ENCODE measurements around the gene RAP1A.

Gene RAP1A

DNA sequence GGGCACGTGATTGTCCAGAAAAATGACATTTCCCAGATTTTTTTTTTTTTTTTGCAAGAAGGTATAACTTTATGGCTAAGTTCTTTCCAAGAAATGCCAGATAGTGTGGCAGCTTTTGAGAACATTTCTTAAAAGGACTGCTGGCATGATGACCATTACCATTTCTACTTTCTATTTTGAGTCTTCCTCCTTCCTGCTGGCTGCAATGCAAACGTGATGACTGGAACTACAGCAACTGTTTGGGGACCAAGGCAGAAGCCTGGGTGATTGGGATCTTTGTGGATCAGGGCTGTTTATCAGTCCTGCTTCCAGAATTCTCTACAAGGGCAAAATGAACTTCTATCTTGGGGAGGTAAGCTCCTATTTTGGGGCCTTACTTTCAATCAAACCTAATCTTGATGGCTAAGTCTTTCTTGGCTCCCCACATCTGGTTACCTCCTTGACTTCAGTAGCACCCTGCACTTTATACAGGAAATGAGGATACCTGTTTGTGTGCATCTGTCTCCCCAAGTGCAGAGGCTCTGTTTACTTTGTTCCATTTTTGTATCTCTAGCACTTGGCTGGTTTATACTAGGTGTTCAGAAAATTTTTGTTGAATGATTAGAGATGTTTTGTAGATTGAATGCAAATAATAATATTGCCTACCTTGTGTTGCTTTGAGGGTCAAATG, 132.5 kb downstream of the RAP1A start:
- ChIA-PET CTCF (interaction anchor here (0.6 to 0.8 kb wide), 2 partner anchors 18 to 37 kb away, joined by 5 read pairs; no protein-coding TSS in a partner anchor), POLR2A (ENCODE audit: low non-redundant PET) (interaction anchor here (0.6 kb wide), 1 partner anchor 54 kb away, joined by 3 read pairs; no protein-coding TSS in a partner anchor)
- no peak overlapping the region for H3K27ac ChIP-seq
- DNase-seq (ENCODE audit: low spot score) = no peak
- TF ChIP-seq CTCF (conservative IDR thresholded peaks at IDR 0.05; ENCODE audit: low read depth) = no peak

GRCh38 chr1:111754984-111755330, 135.4 kb downstream of the RAP1A start:
- TF ChIP-seq CTCF (conservative IDR thresholded peaks at IDR 0.05; ENCODE audit: low read depth) = no peak
- ChIA-PET POLR2A (ENCODE audit: low non-redundant PET) (no interaction called here), CTCF (interaction anchor here (0.6 to 1.0 kb wide), 4 partner anchors 9 to 65 kb away, joined by 3 to 4 read pairs (median 3); no protein-coding TSS in a partner anchor)
- H3K27ac ChIP-seq = peak overlapping the region; percentile 96
- DNase-seq (ENCODE audit: low spot score) = peak; percentile 57

DNA sequence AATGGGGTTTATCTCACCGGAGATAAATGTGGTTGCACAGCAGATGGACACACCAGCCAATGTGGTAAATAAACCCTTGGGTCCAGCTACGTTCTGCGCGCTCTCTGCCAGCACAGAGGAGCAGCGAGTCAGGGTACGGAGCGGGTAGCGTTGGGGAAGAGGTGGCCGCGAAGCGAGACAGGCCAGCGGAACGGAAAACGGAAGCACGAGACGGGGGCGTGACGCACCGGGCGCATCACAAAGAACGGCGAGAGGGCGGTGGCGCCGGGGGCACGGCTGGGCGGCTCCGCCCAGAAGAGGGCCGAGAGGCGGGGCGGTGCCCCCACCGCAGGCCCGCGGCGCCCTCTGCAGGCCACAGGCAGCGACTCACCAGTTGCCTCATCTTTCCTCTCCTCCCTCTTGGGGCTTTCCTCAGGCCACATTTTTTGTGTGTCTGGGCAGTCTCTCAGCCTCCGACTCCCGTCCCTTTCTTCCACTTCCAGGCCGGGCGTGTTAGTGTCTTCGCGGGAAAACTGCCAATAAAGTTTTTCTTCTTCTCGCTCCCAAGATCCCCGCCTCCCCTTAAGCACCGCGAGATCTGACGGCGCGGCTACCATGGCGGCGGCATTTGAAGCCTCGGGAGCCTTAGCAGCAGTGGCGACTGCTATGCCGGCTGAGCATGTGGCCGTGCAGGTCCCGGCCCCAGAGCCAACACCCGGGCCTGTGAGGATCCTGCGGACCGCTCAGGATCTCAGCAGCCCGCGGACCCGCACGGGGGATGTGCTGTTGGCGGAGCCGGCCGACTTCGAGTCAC, 135.9 kb downstream of the RAP1A start, which contains the start of gene DDX20:
DDX20 (plus strand) TSS at position 571 of the 793 bp plus-strand sequence; CDS start at position 595, 24 bp downstream.
- ChIA-PET POLR2A (ENCODE audit: low non-redundant PET) (no interaction called here), CTCF (interaction anchor here (0.6 to 1.0 kb wide), 4 partner anchors 10 to 65 kb away, joined by 3 to 4 read pairs (median 3); no protein-coding TSS in a partner anchor)
- peak within 1 kb of the TSS; percentile 96 for H3K27ac ChIP-seq
- TF ChIP-seq CTCF (conservative IDR thresholded peaks at IDR 0.05; ENCODE audit: low read depth) = peak; percentile 92
- DNase-seq (ENCODE audit: low spot score) = peak; percentile 90

- no peak for TF ChIP-seq CTCF (conservative IDR thresholded peaks at IDR 0.05; ENCODE audit: low read depth)
- DNase-seq (ENCODE audit: low spot score) = peak; percentile 30
- CTCF ChIA-PET = interaction anchor here (0.8 to 1.4 kb wide), 2 partner anchors 10 to 41 kb away, joined by 3 to 4 read pairs; no protein-coding TSS in a partner anchor
- POLR2A ChIA-PET (ENCODE audit: low non-redundant PET) = no interaction called here
- peak overlapping the region; percentile 96 for H3K27ac ChIP-seq
Observed at GRCh38 chr1:111756124-111756513, 136.5 kb downstream of the RAP1A start.

GRCh38 chr1:111758373-111758772, 138.8 kb downstream of the RAP1A start:
- no peak for TF ChIP-seq CTCF (conservative IDR thresholded peaks at IDR 0.05; ENCODE audit: low read depth)
- CTCF ChIA-PET = interaction anchor here (0.7 to 1.6 kb wide), 3 partner anchors 250 to 335 kb away, joined by 3 to 5 read pairs (median 3); no protein-coding TSS in a partner anchor
- POLR2A ChIA-PET (ENCODE audit: low non-redundant PET) = no interaction called here
- no peak for DNase-seq (ENCODE audit: low spot score)
- H3K27ac ChIP-seq = no peak overlapping the region

- H3K27ac ChIP-seq = no peak overlapping the region
- DNase-seq (ENCODE audit: low spot score) = no peak
- no peak for TF ChIP-seq CTCF (conservative IDR thresholded peaks at IDR 0.05; ENCODE audit: low read depth)
- POLR2A ChIA-PET (ENCODE audit: low non-redundant PET) = no interaction called here
- CTCF ChIA-PET = interaction anchor here (0.7 kb wide), 1 partner anchor 546 kb away, joined by 5 read pairs; no protein-coding TSS in a partner anchor
Observed at GRCh38 chr1:111761717-111762116, 142.1 kb downstream of the RAP1A start.

Measured in RWPE1 (cell line).